ENCODE data around the gene DOHH.

GRCh38 chr19:3528080-3528479, 27.6 kb upstream of the DOHH start:
- TF ChIP-seq CTCF (IDR thresholded peaks at IDR 0.05), result no peak
- no peak for TF ChIP-seq REST (IDR thresholded peaks at IDR 0.05; ENCODE audit: insufficient read depth in 1 of 2, low read depth in 2 of 2, low read length in 1 of 2)

Data from Panc1 (cell line).